Measurements from ENCODE around the gene CAMKMT.
A peak's percentile ranks its signal among the peaks of the same experiment; 100 is the strongest.

CAMKMT gene

DNA sequence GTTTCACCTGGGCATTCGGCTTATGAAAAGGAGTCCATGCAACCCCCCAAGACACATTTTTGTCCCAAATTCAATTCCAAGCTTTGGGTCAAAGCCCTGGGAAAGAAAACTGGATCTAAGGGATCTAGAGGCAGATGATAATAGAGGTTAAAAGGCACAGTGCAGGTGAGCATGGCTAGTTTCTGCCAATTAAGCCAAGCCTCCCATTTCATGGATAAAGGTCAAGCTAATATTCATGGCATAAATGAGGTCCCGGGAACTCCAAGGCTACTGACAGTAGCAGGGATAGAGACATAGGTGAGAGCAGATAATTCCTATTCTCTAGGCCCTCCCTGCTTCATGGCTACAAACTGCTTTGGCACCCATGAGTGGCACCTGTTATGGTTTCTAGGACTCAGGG, 83.1 kb downstream of the CAMKMT start:
- no peak for DNase-seq (ENCODE audit: low spot score)

DNA sequence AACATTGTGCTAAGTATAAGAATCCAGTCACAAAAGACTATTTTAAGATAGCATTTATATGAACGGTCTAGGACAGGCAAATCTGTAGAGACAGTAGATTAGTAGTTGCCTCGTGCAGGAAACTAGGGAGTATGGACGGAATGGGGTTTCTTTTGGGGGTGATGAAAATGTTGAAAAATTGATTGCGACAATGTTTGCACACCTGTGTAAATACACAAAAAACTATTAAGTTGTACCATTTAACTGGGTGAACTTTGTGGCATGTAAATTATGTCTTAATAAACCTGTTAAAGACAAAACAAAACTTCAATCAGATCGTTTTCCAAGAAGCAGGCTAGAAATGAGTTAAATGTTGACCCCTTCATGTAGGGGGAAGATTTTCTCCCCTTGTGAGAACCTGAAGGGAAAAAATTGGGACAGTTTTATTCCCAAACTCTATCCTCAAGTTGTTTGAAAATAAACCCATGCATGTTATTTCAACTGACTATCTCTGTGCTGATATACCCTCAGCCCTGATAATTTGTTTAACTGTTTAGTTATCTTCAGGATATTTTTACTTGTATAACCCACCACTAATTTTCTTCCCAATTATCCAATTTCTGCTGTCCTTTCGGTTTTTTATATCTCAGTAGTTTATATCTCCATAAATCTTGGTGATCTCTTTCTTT, 87.2 kb downstream of the CAMKMT start:
- no peak for DNase-seq (ENCODE audit: low spot score)

GRCh38 chr2:44450082-44450481, 88.3 kb downstream of the CAMKMT start:
- DNase-seq (ENCODE audit: low spot score) = no peak

DNA sequence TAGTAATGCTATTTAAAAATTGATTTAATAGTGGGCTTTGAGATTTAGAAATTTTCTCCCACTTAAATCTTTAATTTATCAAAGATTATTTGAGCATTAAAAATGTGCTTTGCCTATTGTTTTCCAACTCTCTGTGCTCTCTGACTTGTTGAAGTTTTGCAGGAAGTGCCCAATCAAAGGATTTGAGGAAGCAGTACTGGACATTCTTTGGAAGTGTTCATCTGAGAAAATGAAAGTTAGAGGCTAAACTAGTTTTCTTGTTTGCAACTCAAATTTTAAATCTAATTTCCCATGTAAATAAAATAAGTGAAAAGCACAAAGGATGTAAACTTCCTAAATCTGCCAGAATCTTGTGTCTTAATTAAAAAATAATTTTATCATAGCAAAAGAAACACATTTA, 89.1 kb downstream of the CAMKMT start:
- no peak for DNase-seq (ENCODE audit: low spot score)

- DNase-seq (ENCODE audit: low spot score) = no peak
These were observed 90.4 kb downstream of the CAMKMT start for GRCh38 chr2:44452069-44452583.

GRCh38 chr2:44453259-44453658, 91.5 kb downstream of the CAMKMT start:
- DNase-seq (ENCODE audit: low spot score) = no peak

DNA sequence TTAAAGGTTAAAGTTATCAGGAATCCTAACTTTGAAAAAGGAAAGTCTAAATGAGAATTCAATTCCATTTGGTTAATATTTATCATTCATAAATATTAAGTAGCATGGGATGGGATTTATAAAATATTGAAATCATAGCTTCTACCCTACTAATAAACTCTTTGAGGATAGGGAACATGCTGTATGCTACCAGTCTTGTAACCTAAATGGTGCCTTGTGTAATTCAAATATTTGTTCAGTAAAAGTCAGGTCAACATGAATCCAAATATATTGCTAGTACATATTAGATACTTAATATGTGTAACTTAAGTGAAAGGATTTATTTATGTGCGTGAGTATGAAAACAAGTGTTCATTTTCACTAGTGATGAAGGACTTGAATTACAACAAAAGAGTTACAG, 94.1 kb downstream of the CAMKMT start:
- no peak for DNase-seq (ENCODE audit: low spot score)

DNA sequence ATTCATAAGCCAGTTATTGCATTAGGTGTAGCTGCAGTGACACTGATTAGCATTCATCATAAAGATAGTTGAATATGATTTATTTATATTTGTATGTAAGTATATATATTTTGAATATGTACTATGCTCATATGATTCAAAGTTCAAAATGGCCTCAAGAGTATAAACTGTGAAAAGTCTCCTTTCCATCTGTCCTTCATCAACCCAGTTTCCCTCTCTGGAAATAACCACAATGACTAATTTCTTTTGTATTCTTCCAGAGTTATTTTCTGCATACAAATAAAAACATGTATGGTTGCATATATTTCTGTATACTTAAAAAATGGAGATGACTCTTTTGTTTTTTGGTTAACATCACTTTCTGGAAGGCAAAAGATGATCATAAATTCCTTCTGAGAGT, 95.2 kb downstream of the CAMKMT start:
- no peak for DNase-seq (ENCODE audit: low spot score)

- no peak for DNase-seq (ENCODE audit: low spot score)
These were observed 98.0 kb downstream of the CAMKMT start for GRCh38 chr2:44459739-44460138.

DNA sequence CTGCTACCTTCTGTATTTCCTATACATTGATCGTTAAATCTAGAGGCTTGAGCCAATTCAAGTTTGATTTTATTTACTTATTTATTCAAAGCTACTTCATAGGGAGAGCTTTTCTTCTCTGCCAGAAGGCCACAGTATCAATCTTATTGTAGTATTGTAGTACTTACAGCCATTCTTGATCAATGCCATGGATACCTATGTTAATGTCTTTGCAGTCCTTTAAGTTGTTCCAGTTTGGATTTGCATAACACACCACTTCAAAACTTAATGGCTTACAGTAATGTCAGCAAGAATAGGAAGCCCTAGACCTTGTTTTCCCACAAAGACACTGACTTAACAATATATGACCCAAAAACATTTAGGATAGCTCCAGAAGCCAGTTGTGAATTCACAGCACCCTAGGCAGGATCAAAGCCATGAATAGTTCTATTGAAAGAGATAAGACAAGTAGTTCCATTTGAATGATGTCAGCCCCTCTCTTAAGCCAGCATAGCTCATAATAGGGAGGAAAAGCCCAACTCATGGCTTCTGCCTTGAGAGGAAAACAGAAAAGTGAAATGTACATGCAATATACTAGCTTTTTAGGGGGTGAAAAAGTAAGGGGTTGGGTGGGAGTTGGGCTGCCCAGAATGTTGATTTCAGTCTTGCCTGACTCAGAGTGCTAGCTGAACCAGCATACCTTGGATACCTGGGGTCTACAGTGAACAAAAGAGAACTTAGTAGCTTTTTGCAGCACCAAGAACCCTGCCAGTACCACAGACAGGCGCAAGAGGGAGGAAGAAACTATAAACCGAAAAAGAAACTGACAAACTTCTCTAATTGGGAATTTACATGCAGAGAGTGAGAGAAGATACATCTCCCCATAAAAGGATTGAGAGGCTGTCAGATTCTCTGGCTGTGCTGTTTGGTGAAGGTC, 101.4 kb downstream of the CAMKMT start:
- DNase-seq (ENCODE audit: low spot score) = no peak

DNA sequence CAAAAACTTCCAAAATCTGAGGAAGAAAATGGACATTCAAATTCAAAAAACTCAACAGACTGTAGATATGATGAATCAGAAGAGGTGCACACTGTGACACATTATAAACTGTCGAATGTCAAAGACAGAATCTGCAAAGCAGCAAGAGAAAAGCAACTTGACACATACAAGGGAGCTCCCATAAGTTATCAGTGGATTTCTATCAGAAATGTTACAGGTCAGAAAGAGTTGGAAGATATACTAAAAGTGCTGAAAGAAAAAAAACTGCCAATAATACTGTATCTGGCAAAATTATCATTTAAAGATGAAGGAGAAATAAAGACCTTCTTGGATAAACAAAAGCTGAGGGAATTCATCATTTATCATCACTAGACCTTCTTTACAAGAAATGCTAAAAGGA, 102.7 kb downstream of the CAMKMT start:
- DNase-seq (ENCODE audit: low spot score) = no peak

DNA sequence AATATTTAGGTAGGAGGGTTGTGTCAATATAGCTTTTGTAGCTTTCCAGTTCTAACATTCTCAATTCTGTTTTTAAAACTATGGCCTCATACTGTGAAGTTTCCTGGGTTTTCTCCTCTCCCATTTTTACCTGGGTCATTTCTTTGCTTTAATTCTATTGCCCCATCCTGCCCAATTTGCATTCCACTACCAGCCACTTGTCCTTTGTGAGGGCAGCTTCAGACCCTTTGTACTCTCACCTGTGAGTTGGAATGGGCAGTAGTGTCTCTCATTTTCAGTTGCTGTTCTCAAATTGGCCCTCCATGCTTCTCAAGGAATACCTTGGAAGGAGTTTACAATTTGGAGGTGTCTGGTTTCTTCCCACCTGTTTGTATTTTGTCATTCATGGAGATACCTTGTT, 108.4 kb downstream of the CAMKMT start:
- no peak for DNase-seq (ENCODE audit: low spot score)

GRCh38 chr2:44477657-44478414, 116.1 kb downstream of the CAMKMT start:
- no peak for DNase-seq (ENCODE audit: low spot score)

GRCh38 chr2:44479127-44479887, 117.6 kb downstream of the CAMKMT start:
- peak; percentile 92 for DNase-seq (ENCODE audit: low spot score)

GRCh38 chr2:44480068-44480467, 118.3 kb downstream of the CAMKMT start:
- DNase-seq (ENCODE audit: low spot score) = no peak

DNA sequence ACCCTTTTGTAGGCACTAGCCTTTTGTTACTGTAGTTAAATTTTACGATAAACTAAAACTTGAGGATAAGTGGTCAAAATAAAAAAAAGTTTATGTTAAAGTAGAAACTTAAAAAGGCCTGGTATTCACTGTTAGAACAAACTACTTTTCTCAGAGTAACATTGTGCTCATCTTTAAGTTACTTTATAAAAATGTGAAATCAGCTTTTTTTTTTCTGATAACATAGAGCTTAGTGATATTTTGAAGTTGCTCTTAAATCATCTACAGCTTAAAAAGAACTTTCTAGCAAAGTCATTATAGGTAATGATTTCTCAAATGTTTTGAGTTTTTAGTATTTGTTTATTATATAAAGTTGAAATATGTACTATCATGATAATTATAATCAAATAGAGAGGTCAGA, 125.3 kb downstream of the CAMKMT start:
- no peak for DNase-seq (ENCODE audit: low spot score)

GRCh38 chr2:44490726-44491125, 129.0 kb downstream of the CAMKMT start:
- DNase-seq (ENCODE audit: low spot score) = no peak

DNA sequence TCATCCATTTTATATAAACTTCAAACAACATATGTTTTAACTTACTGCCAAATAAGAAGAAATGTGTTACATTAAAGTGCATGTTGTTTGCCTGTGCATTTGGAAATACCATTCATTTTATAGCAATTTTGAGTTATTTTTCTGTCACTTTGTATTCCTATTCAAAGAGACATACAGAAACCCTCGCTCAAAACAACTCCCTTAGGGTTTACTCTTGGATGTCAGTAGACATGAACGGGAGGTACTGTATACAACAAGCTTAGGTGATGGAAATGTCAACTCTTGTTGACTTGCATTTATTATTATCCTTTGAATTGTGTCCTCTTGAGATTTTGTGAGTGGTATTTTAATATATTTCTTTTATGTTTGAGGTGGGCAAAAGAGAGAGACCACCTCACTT, 132.3 kb downstream of the CAMKMT start:
- DNase-seq (ENCODE audit: low spot score) = no peak

GRCh38 chr2:44495035-44495434, 133.3 kb downstream of the CAMKMT start:
- DNase-seq (ENCODE audit: low spot score) = no peak

DNA sequence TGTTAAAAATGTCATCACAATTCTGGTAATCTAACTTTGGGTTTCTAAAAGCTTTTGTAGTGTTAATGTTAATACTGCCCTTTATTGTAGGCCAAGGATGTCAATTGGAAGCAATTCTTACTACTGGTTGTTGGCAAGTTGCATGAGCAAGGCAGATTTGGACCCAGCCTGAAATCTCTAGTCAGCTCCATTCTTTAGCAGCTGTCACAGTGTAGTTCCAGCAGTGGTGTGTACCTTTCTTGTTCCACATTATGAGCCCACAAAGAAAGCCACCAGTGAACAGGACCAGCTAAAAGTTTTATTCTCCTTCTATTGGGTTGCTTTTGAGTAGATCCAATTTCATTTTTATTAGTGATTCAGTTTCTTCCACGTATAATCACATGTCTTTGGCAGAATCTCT, 133.8 kb downstream of the CAMKMT start:
- no peak for DNase-seq (ENCODE audit: low spot score)

- no peak for DNase-seq (ENCODE audit: low spot score)
These were observed 134.4 kb downstream of the CAMKMT start for GRCh38 chr2:44496130-44496529.

DNA sequence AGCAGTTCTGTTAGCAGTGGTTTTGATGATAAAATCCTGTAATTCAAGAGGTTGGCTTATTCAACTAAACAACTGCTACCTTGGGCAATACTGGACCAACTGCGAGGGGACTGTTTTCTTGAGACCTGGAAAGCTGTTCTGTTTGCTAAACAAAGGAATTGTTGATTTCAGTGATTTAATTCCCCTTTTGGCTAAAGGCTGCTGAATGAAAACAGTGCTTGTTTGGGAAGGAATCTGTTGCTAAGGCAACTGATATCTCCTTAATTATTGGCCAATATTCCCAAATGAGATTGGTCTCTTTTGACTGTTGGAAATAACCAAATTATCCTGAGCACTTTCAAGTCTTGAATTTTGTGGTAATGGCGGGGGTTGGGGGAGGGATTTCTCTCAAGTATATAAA, 136.8 kb downstream of the CAMKMT start:
- DNase-seq (ENCODE audit: low spot score) = no peak

Data from NAMALWA (cell line).